Nephron progenitor cell (in vitro differentiated cells): Measurements from ENCODE around the gene GCN1.

Experiments
- DNase-seq: peaks from one replicate; pipeline ENCODE4 v3.0.0; 2021
- H3K27ac Mint-ChIP-seq: 2 replicates; pipeline ENCODE4 v1.8.0; 2021; ENCODE audit warnings: mild to moderate bottlenecking, moderate library complexity, mixed read lengths
- H3K27me3 Mint-ChIP-seq: 2 replicates; pipeline ENCODE4 v1.8.0; 2021; ENCODE audit warnings: mild to moderate bottlenecking, low read depth, mixed read lengths; ENCODE audit not compliant: poor library complexity
- H3K36me3 Mint-ChIP-seq: 2 replicates; pipeline ENCODE4 v1.8.0; 2021; ENCODE audit warnings: low read depth, mixed read lengths
- H3K4me1 Mint-ChIP-seq: 2 replicates; pipeline ENCODE4 v1.8.0; 2021; ENCODE audit warnings: mixed read lengths
- H3K4me3 Mint-ChIP-seq: 2 replicates; pipeline ENCODE4 v1.8.0; 2021; ENCODE audit warnings: mild to moderate bottlenecking, moderate library complexity, mixed read lengths
- H3K9me3 Mint-ChIP-seq: 2 replicates; pipeline ENCODE4 v1.8.0; 2021; ENCODE audit warnings: mild to moderate bottlenecking, moderate library complexity, mixed read lengths
- TF ChIP-seq, protein P1 (sequence below): fragments of 200-600 bp; sonication (generic); IDR thresholded peaks from 2 replicates; pipeline ENCODE4 v1.5.0; 2021; ENCODE audit warnings: antibody characterized with exemption

GCN1 gene

DNA sequence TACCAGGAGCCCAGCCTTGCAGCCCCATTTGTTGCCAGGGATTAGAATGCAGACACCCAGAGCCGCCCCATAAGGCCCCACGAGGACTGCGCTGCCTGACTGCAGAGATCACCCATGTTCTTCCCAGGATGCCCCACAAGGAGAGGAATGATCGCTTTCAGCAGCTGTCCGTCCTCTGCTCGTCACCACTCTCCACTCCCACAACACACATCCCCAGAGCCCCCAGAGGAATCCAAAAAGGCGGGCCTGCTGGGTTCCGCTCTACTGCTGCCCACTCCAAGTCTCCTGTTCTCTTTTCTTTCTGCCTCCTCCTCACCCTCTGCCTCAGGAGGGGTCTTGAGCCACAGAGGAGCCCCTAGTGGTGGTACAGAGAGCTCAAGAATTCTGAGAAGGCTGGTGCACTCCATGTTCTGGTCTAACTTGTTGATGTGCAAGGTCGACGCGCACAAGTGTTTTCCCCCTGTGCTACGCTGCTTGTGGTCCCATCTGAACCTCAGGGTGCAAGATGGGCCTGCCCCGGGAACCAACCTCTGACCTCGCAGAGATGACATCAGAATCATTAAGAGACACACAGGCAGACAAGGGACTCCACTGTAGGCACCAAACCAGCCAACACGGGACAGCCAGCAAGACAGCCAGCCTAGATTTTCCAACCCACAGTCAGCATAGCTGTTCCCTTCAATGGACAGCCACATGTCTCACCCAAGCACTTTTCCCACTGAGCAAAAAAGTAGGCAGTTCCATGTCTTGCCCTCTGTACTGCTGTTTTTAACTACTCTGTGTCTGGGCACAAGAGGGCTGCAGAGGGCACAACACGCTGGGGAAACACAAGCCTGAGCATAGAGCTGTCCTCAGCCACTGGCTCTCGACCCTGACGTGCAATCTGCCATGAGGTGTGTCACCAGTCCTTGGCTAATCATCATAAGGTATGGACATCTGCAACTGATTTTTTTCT lies 41.1 kb upstream of the GCN1 start:
- Mint-ChIP-seq H3K9me3 (no peaks in the 10 kb centered on the region), H3K4me1 (peaks cover 77% of the 10 kb centered on the region), H3K36me3 (no peaks in the 10 kb centered on the region), H3K27ac (peak overlapping the region; percentile 98), H3K4me3 (peak overlapping the region; percentile 60), H3K27me3 (no peaks in the 10 kb centered on the region)
- TF ChIP-seq, protein P1, sequence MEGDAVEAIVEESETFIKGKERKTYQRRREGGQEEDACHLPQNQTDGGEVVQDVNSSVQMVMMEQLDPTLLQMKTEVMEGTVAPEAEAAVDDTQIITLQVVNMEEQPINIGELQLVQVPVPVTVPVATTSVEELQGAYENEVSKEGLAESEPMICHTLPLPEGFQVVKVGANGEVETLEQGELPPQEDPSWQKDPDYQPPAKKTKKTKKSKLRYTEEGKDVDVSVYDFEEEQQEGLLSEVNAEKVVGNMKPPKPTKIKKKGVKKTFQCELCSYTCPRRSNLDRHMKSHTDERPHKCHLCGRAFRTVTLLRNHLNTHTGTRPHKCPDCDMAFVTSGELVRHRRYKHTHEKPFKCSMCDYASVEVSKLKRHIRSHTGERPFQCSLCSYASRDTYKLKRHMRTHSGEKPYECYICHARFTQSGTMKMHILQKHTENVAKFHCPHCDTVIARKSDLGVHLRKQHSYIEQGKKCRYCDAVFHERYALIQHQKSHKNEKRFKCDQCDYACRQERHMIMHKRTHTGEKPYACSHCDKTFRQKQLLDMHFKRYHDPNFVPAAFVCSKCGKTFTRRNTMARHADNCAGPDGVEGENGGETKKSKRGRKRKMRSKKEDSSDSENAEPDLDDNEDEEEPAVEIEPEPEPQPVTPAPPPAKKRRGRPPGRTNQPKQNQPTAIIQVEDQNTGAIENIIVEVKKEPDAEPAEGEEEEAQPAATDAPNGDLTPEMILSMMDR: peak; percentile 51
- peak; percentile 43 for DNase-seq

DNA sequence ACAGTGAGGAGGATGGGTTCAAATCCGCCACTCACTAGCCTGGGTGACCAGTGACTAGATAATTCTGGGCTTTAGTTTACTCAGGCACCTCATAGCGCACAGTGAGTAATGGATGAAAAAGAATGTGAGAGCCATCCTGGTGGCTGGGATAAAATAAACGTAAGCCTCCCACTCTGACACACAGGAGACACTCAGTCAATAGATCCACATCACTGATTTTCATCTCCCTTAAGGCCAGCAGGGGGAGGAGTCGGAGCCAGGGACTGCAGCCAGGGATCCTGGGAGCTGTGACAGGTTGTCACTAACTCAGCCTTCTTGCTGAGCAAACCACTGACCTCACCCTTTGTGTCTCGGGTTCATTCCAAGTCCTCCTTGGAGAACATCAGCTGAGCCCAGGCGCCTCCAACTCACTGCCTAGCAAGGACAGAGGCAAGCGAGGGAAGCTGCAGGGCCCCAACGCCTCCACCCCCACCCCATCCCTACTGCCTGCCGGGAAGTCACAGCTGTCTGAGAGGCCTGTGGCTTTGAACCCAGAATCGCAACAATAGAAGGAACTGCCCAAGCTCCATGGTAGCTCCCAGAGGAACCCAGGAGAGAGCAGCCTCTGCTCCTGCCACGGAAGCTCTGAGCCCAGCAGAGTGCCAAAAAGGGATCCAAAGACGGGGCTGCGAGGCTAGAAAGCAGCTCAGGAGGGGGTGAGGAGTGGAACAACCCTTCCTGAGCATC lies 40.3 kb upstream of the GCN1 start:
- Mint-ChIP-seq H3K36me3 (no peaks in the 10 kb centered on the region), H3K27me3 (no peaks in the 10 kb centered on the region), H3K4me3 (peak overlapping the region; percentile 23), H3K9me3 (no peaks in the 10 kb centered on the region), H3K27ac (peak overlapping the region; percentile 98), H3K4me1 (peaks cover 77% of the 10 kb centered on the region)
- TF ChIP-seq, protein P1: peak; percentile 37
- peak; percentile 60 for DNase-seq

DNA sequence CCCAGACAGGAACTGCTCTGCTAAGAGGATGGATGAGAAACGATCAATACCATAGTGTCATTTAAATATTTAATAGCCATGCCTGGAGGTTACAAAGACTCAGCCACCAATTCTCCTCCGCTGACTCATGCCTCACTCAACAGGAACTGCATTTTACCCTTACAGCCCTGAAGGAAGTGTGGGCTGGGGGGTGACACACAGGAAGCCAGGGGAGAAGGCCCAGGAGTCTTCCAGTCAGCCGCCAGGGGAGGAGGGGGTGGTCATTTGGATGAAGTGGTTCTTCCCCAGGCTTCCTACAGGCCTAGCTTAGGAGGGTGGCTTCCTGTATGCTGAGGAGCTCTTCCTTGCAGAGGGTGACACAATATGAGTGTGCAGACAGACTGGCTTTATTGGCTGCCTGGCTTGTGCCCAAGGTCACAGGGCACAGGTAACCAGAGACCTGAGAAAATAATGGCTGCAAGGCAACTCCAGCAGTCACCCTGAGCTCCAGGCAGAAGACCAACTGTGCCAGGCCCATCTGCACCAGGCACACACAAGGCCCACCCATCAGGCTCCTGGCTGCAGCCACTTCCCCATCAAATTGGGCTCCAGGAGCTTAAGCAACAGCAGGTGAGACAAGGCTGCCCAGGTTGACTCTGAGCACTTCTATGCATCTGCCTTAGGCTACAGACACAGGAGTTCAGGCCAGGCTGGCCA lies 36.9 kb upstream of the GCN1 start:
- no peak for DNase-seq
- Mint-ChIP-seq H3K4me1 (peaks cover 97% of the 10 kb centered on the region), H3K27ac (peak overlapping the region; percentile 98), H3K27me3 (no peaks in the 10 kb centered on the region), H3K9me3 (no peaks in the 10 kb centered on the region), H3K36me3 (no peaks in the 10 kb centered on the region), H3K4me3 (peak overlapping the region; percentile 65)
- TF ChIP-seq, protein P1: no peak

DNA sequence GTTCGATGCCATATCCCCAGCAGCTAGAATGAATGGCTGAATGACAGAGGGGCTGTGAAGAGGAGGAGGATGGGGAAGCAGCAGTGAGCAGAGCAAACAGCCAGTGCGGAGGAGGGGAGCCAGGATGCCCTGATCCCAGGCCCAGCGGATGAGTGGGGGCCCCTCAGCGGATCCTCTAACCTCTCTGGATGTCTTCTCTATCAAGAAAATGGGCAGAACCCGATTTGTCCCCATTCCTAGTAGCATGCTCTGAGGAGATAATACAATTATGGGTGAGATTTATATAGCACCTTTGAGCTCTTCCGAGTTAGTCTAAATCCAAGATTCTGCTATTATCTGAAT lies 36.4 kb upstream of the GCN1 start:
- H3K27me3 Mint-ChIP-seq: no peaks in the 10 kb centered on the region
- DNase-seq: no peak
- no peaks in the 10 kb centered on the region for H3K9me3 Mint-ChIP-seq
- H3K4me1 Mint-ChIP-seq: peaks cover 99% of the 10 kb centered on the region
- TF ChIP-seq, protein P1: no peak
- H3K27ac Mint-ChIP-seq: peak overlapping the region; percentile 98
- H3K4me3 Mint-ChIP-seq: peak overlapping the region; percentile 63
- no peaks in the 10 kb centered on the region for H3K36me3 Mint-ChIP-seq

DNA sequence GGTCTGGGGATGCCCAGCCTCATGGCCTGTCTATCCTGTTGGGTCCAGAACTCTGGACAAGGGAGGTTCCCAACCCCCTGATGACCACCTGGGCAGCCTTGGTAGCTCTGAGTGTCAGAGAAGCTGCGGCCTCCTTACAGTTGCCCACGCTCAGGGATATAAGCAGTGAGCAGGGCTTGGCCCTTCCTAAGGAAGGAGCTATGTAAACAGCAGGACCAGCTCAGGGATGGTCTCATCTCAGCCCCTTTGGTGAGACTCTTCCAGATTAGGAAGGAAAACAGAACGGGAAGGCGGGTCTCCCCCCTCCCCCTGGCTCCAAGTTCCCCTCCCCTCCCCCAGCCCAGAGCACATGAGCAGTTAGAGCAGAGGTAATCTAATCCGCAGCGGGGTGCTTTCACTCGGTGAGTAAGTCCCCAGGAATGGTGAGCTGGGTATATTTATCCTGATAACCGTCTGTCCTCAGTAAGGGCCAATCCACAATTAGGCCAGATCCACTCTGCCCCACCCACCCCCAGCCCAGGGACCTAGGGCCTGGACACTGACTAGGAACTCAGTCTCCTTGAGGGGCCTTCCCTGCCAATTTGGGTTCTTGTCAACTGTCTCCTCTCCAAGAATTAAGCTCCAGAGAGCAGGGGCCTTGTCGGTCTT lies 35.9 kb upstream of the GCN1 start:
- Mint-ChIP-seq H3K27ac (peak overlapping the region; percentile 98), H3K4me1 (peaks cover 99% of the 10 kb centered on the region), H3K27me3 (no peaks in the 10 kb centered on the region), H3K4me3 (peak overlapping the region; percentile 63), H3K36me3 (no peaks in the 10 kb centered on the region), H3K9me3 (no peaks in the 10 kb centered on the region)
- DNase-seq: peak; percentile 57
- TF ChIP-seq, protein P1: no peak
